HG02840 (cell line): ENCODE results near the gene RER1.
"Not testable (repeated sequence)": the region's sequence is repeated elsewhere in the genome, so short reads cannot be mapped to it uniquely, and the experiment has no call there.

ENCODE experiments used
- ATAC-seq: cut with Tn5 transposase; IDR thresholded peaks from one replicate; pipeline ENCODE4 v1.9.1; 2021; ENCODE audit warnings: mild to moderate bottlenecking, moderate library complexity, moderate number of reproducible peaks; ENCODE audit not compliant: unreplicated experiment, low FRiP score

The RER1 gene

DNA sequence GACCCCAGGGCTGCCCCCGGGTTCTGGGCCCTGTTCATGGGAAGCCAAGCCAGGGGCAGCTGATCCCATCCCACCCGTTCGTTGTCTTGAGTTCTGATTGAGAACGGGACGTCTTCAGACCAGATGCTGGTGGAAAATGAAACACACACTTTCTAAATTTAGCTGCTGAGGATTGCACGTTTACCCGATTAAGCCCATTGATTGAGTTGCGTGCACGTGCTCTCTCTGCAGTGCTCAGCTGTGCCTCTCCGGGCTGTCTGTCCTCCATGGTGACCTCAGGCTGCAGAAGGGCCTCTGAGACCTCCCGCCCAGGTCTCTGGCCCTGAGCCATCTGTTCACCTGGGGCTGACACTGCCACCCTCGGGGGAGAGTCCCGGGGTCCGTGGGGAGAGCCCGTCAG, 47.7 kb downstream of the RER1 start:
- ATAC-seq = no peak

DNA sequence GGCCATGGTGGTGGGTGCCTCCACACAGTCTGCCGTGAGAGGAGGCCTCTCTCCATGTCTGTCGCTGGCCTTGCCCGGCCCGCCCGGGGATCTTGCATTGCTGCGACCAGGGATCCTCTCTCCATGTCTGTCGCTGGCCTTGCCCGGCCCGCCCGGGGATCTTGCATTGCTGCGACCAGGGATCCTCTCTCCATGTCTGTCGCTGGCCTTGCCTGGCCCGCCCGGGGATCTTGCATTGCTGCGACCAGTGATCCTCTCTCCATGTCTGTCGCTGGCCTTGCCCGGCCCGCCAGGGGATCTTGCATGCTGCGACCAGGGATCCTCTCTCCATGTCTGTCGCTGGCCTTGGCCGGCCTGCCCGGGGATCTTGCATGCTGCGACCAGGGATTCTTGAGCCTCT, 48.7 kb downstream of the RER1 start:
- ATAC-seq = not testable (repeated sequence)

DNA sequence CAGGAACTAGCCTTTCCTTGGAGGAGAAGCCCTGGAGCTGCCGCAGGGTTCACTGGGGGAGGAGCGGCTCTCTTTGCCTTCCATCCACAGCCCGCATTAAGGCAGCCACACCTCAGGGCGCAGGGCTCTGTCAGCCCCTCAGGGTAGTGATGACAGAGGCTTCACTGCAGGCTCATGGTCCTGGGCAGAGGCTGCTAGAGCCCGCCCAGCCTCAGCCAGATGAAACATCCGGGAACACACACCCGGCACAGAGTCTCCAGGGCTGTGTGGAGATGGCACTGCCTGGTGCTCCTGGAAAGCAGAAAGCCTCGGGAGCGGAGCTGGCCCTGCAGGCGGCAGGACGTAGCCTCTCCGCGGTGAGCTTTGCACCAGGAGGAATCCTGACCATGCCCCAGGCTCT, 50.1 kb downstream of the RER1 start:
- ATAC-seq = no peak

DNA sequence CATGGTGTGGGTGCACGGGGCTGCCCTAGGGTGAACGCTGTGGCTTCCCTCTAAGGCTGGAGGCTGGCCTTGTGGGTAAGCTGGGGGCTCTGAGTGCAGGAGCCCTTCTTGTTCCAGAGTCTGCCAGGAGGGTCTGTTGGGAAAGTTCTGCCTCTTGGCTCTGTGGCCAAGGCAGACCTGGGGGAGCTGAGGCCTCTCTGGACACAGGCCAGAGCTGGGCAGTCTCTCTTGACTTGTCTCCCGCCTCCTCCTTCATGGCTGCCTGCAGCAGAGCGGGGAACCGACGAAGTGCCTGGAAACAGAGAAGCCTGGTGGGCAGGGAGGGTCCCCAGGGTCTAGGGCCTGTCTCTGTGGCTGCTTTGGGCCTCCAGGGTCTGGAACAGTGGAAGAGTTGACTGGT, 51.0 kb downstream of the RER1 start:
- no peak for ATAC-seq

DNA sequence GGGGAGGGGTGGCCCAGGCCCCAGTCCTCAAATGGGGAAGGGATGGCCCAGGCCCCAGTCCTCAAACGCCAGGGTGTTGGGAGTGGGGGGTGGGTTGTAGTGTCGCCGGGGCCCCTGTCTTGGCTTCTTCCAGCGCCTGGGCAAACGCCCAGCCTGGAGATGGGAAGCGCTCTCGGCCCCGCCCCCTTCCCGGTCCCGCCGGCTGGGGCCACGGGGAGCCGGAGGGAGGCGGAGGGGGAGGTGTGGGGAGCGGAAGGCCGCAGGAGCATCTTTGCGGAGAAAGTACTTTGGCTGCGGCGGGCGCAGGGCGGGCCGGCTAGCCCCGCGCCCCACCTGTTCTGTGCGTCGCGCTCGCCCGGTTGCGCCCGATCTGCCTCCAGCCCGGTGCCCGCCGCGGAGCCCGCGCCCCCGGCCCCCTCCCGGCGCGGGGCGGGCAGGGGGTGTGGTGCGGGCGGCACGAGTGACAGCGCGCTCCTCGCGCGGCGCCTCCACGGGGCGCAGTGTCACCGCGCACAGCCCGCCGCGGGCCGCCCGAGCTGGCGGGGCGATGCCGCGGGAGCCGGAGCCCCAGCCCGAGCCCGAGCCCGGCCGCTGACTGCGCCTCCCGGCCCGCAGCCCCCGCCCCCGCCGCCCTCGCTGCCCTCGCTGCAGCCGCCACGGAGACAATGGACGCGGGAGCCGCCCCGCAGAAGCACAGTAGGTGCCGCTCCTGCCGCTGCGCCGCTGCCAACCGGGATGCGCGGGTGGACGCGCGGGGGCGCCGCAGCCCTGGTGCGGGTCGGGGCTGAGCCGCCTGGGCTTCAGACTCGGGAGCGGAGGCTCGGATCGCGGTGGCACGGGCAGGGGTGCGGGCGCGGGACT, 51.9 kb downstream of the RER1 start:
- ATAC-seq = no peak

DNA sequence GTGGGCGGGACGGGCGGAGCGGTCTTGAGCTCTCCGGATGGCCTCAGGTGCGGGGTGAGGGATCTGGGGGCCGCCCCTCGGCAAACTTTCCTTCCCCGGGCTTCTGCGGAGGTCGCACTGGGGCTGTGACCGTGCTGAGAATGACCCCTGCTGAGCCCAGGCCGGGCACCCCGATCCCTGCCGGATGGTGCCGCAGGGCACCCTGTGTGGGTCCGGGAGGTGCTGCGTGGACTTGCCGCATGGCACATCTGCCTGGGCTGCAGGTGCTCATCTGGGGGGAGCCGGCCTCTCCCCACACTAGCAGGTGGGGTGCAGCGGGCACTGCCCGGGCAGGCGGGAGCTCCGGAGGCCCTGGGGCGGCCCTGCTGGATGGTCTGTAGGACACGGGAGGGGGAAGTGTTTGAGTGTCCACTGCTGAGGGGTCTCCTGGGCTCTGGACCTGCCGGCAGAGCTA, 52.5 kb downstream of the RER1 start:
- ATAC-seq = no peak

DNA sequence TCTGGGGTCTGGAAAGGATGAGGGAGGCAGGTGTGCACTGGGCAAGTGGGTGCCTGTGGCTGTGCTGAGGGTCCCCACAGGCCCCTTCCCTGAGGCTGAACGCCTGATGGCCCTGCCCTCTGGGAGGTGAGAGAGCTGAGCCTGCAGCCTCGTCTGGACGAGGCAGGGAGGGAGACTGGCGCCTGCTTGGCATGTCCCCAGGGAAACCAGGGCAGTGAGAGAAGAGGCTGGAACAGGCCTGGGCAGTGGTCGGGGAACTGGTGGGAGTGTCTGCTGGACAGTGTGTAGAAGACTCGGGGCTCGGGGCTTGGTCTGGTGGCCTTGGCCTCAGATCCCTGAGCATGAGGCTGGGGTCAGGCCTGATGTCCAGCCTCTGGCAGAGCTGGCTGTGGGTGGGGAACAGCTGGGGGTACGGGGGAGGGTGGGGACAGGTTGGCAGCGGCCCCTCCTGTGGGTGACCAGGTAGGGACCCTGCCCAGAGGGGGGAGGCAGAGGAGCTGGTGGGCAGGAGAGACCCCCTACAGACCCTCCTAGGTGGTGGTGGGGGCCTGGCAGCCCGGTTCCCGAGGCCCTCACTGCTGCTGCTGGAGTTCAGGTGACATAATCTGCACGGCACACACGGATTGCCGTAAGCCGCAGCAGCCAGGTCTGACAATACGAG, 53.7 kb downstream of the RER1 start:
- ATAC-seq = no peak

DNA sequence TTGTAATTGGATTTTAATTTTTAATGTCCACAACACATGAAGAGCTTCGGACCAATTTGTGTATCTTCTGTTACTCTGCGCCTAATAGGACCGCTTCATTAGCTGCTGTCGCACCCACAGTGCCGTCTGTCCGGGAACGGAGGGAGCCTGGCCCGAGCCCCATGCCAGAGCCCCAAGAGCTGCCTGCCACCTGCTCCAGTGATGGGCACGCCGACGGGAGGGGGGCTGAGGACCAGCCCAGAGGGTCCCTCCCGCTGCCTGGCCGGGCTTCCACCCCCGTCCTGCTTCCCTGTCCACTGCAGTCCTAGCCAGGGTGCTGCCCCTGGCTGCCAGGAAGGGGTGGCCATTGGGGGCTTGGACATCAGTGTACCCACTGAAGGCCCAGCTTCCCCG, 54.2 kb downstream of the RER1 start:
- no peak for ATAC-seq

DNA sequence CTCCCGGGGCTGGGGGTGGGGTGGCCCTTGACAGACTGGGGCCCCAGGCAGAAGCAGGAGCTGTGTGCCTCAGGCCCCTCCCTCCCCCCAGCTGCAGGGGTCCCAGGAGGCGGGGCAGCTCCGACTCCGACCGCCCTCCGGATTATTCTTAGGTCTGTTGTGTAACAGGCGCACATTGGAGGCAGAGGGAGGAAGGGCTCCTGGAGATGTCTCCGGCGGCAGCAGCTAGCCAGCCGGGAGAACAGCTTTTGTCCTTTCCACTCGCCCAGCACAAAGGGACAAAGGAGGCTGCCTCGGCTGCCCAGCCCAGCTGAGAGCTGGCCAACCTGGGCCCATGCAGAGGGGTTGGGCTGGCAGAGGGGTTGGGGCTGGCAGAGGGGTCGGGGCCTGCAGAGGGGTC, 54.8 kb downstream of the RER1 start:
- ATAC-seq = no peak

DNA sequence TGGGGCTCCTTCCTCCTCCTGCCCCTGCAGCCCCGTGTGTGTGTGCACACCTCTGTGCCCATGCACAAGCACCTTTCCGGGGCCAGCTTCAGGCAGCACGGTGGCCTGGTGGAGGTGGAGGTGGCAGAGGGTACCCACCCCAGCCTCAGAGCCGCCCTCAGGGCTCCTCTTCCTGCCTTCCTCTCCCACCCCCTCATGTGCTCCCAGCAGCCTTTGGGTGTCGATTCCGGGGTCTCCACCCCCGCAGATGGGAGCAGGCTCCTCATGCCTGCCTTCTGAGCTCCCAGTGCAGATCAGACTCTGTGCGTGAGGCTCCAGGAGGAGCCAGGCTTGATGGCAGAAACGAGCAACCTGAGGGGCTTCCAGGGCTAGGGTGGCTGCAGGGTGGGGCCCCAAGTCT, 55.2 kb downstream of the RER1 start:
- ATAC-seq = no peak

DNA sequence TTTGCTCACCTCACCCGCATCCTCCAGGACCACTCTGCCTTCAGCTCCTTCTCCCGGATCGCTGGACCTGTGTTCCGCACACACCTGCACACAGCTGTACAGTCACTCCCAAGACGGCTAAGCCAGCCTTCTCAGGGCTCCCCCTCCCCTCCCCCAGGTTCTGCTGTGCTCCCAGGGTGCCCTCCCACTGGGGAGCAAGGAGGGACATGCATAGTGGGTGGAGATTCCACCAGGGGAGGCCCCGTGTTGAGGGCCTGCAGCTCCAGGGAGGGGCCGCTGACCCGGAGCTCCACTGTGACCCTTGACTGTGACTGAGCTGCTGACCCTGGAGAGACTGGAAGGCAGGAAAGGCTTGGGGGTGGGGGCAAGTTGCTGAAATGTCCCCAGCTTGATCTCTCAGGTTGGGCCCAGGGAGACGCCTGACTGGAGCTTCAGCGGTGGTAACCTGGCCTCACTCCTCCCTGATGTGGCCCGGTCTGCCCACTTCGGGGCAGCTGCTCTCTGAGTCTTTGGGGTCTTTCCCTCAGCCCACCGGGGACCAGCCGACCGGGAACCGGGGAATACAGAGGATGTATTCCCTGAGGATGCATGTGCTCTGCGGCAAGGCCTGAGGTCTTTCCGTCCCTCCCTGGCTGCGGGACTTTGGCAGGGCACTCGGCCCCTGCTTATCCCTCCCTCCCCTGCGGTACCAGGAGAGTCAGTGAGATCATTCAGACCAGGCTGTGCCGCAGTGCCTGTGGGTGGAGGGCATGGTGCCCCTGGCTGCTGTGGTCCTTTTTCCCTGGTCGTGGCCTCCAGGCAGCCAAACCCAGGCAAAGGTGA, 55.8 kb downstream of the RER1 start:
- ATAC-seq = no peak

DNA sequence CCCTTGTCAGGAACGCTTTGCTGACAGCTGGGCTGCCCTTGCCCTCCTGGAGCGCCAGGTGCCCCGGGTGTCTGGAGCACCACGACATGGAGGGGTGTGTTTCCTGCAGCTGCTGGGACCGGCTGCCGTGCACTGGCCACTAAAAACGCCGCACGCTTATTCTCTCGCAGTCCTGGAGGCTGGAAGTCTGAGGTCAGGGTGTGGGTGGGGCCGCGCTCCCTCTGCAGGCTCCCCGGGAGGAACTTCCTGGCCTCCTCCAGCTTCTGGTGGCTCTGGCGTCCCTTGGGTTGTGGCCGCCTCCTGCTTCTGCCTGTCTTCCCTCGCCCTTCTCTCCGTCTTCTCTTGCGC, 56.4 kb downstream of the RER1 start:
- ATAC-seq = no peak

DNA sequence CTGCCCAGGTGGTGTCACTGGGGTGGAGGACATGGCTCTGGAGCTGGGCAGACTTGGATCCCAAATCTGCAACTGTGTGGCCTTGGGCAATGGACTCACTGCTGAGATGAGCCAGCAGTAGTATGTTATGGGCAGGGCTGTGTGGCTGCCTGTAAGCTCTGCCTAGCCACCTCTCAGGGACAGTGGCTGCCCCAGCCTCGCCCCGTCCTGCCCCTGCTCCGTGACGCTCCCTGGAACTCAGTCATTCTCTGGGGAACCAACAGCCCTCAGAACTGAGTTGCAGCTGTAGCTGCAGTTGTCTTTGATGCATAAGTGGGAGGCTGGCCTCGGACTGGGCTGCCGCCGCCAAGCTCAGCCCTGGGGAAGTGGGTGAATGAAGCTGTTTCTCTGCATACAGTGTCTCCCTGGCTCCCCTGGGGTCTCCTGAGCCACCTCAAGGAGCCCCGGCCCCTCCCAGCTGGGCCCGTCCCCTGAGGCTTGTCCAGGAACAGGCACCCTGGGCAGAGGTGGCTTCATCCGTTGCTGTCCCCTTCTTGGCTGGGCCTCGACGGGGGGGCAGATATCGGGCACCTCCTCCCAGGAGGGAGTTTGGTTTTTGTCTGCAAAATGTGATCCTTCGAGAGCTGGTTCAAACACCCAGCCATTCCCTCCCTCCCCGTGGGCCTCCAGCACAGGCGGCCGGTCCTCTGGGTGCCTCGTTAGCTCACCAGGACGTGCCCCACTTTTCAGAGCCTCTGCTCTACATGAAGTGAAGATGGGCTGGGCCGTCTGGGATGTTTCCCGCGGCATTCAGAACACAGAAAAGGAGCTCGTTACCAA, 58.2 kb downstream of the RER1 start:
- ATAC-seq = no peak

DNA sequence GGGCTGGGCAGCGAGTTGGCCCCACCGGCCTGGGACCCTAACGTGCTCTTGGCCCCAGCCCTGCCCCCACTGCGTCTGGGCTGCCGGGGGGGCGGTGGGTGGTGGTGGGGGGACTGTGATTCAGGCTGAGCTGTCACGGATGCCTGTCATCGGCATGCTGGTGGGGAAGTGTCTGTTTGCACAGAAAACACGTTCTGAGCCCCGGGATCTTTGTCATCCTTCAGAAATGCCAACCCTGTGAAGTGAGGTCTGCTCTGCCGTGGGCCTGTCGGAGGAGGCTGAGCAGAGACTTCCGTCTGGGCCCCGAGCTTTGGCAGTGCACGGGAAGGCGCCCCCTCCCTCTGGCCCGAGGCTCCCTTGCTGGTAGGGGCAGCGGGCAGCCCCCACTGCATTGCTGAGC, 60.1 kb downstream of the RER1 start:
- no peak for ATAC-seq

DNA sequence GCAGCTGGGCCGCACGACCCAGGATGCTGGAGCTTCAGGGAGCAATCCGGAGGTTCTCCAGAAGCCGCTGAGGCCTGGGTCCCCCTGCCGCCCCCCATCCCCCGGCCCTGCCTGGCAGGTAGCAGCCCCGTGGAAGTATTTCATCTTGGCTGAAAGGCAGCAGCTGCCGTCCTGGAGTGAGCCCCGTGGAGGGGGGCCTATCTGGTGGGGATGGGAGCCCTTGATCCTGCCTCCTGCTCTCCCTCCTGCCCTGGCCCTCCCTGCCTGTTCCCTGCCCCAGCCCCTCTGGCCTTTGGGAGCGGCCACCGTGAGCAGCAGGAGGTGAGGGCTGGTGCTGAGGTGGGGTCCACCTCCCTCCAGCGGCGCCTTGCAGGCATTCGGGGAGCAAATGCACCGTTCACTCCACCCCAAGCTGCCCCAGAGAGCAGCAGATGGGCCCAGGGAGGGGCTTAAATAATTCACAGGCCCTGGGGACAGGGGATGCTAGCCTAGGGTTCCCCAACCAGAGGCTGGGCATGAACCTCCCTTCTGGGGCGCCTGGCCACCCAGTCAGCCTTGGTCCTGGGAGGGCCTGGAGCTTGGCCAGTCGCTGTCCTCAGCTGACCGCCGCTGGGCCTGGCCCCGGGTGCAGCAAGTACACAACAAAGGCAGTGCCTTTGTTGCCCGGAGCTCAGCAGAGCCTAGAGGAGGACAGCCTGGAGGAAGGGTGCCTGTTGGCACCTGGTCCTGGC, 60.7 kb downstream of the RER1 start:
- no peak for ATAC-seq

DNA sequence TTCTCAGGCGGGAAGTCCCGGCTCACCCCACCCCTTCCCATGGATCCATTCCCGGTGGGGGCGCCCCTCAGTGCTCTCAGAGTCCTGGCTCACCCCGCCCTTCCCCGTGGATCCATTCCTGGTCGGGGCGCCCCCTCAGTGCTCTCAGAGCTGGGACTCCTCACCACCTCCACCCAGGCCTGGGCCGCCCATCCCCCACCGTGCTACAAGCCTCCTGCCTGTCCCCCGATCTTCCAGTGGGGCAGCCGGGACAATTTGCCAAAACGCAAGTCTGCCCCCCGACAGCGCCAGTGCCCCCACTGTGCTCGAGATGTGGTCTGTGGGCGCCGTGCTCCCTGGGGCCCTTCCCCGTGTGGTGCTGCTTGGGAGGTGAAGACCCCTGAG, 61.3 kb downstream of the RER1 start:
- ATAC-seq = no peak

DNA sequence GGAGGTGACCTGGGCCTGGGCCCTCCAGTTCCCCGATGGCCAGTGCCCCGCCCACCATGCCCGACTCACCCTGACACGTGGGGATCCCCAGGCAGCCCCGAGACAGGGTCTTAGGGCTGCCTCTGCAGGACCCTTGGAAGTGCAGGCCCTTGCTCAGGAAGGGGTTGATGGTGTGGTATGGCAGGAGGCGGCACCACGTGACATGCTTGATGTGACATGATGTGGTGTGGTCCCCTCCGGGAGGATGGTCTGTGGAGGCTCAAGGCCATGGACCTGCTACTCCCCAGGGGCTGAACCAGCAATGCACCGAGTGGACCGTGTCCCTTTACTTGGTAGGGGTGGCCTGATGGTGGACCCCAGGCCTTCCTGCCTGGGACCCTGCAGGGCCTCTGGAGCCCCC, 62.6 kb downstream of the RER1 start:
- ATAC-seq = no peak
